HG03097 (cell line): ENCODE results near the gene ADORA1.

ENCODE experiments used
- ATAC-seq: cut with Tn5 transposase; IDR thresholded peaks from one replicate; pipeline ENCODE4 v1.9.1; 2021; ENCODE audit not compliant: unreplicated experiment, low FRiP score

Gene ADORA1

GRCh38 chr1:203153051-203153988 lies 25.8 kb downstream of the ADORA1 start:
- ATAC-seq: no peak

- ATAC-seq: no peak
Observed at GRCh38 chr1:203153989-203154821, 26.7 kb downstream of the ADORA1 start.

GRCh38 chr1:203156280-203156679 lies 28.8 kb downstream of the ADORA1 start:
- no peak for ATAC-seq

GRCh38 chr1:203158423-203158822 lies 30.9 kb downstream of the ADORA1 start:
- ATAC-seq: no peak

- ATAC-seq: no peak
Observed at GRCh38 chr1:203158960-203159665, 31.6 kb downstream of the ADORA1 start.

GRCh38 chr1:203159844-203160243 lies 32.3 kb downstream of the ADORA1 start:
- no peak for ATAC-seq

- ATAC-seq: no peak
Observed at GRCh38 chr1:203161175-203161574, 33.6 kb downstream of the ADORA1 start.

GRCh38 chr1:203161703-203162102 lies 34.2 kb downstream of the ADORA1 start:
- no peak for ATAC-seq

GRCh38 chr1:203162403-203162802 lies 34.9 kb downstream of the ADORA1 start:
- ATAC-seq: no peak

- ATAC-seq: no peak
Observed at GRCh38 chr1:203163891-203164635, 36.5 kb downstream of the ADORA1 start.

GRCh38 chr1:203165101-203165799 lies 37.7 kb downstream of the ADORA1 start:
- ATAC-seq: no peak

GRCh38 chr1:203165800-203166161 lies 38.3 kb downstream of the ADORA1 start:
- no peak for ATAC-seq

GRCh38 chr1:203166192-203166940 lies 38.8 kb downstream of the ADORA1 start:
- ATAC-seq: no peak

- no peak for ATAC-seq
Observed at GRCh38 chr1:203167026-203167912, 39.7 kb downstream of the ADORA1 start.

- no peak for ATAC-seq
Observed at GRCh38 chr1:203167913-203168200, 40.3 kb downstream of the ADORA1 start.

GRCh38 chr1:203168256-203168786 lies 40.8 kb downstream of the ADORA1 start:
- ATAC-seq: no peak

- ATAC-seq: no peak
Observed at GRCh38 chr1:203168991-203169390, 41.5 kb downstream of the ADORA1 start.
